D721Med (cell line): ENCODE results near the gene FNBP1L.

ENCODE experiments used
- DNase-seq: peaks from one replicate; pipeline ENCODE4 v3.0.0; 2011; ENCODE audit warnings: low spot score; ENCODE audit not compliant: insufficient read length
- FAIRE-seq: peaks from 2 replicates; lab custom pipeline; 2011; peaks lifted over from hg19 to GRCh38; lab: Jason Lieb, UNC
- CTCF ChIP-seq: IDR thresholded peaks from 2 replicates; pipeline ENCODE4 v1.5.1; 2012; ENCODE audit warnings: mild to moderate bottlenecking, control low read depth; ENCODE audit not compliant: insufficient read depth; ENCODE audit errors: missing control alignments

FNBP1L gene

GRCh38 chr1:93567255-93567918, 119.5 kb downstream of the FNBP1L start:
- DNase-seq (no peak), FAIRE-seq (no peak)
- no peak for TF ChIP-seq CTCF

- no peak for DNase-seq
- FAIRE-seq, result no peak
- no peak for TF ChIP-seq CTCF
Measured at GRCh38 chr1:93569489-93569888, 121.6 kb downstream of the FNBP1L start.

GRCh38 chr1:93571623-93572310, 123.8 kb downstream of the FNBP1L start:
- no peak for TF ChIP-seq CTCF
- no peak for FAIRE-seq

DNA sequence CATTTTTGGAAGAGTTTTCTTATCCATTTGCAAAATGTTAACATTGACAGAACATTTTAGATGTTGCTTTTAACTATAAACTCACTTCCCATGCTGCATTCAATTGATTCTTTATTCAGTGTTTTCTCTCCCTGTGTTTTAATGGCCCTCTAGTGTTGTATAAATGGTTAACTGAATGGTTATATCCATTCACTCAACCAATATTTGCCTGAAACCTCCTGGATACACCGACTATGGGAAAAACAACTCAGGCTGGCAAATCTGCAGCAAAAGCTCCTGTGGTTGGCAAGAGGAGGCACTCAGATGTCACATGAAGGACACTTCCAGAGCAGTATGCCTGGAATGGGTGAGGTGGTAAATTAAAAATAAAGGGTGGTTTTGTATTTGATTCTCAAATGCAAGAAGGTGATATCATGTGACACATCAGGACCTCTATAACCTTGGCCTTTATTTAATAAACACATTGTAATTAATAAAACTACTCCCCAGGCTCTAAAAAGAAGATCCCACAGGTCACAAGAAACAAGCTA, 126.1 kb downstream of the FNBP1L start:
- FAIRE-seq (no peak), DNase-seq (no peak)
- no peak for TF ChIP-seq CTCF

More at GRCh38 chr1:93571623-93572310, 123.8 kb downstream of the FNBP1L start:
- DNase-seq, result no peak

DNA sequence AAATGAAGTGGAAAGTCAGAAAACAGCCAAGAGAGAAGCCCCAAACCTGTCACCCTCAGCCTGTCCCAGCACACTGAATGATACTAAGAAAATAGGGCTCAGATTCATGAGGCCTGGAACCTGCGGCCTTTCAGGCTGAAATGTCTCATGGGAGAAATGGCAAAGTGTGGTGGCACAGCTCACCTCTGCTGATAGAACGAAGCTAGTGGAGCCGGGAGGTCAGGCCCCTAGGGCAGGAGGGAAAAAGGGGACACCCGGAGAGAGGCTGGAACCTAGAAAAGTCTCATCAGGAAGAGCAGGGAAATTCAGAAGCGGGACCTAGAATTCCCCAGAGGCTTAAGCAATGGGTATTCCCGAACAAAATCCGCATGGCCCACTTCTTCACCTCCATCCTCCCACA, 126.6 kb downstream of the FNBP1L start:
- TF ChIP-seq CTCF, result no peak
- no peak for FAIRE-seq
- DNase-seq, result no peak

DNA sequence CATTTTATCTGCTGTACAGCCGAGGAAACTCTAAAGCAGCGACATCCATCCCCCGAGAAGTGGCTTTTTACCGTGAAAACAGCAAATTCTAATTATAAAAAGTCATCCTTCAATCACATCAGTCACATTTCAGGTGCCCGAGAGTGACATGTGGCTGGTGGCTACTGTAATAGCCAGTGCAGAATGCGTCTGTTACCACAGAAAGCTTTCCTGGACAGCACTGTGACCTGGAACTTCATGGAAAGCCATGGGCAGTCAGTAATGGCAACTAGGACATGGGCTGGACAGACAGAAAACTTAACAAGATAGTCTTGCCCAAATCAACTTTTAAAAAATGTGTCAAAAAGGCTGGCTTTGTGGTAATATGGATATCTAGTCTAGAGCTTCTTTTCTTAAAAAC, 127.1 kb downstream of the FNBP1L start:
- FAIRE-seq, result no peak
- no peak for DNase-seq
- no peak for TF ChIP-seq CTCF
